ENCODE results near the gene UBALD1. TPM values are rescaled to one million over a fixed set of nuclear protein-coding genes. Genes with fewer than 3 reads are reported as not detected.

The UBALD1 gene
- total and polyA plus RNA-seq, 9 donors = 0.43 to 39.5 (median 21.4) TPM

DNA sequence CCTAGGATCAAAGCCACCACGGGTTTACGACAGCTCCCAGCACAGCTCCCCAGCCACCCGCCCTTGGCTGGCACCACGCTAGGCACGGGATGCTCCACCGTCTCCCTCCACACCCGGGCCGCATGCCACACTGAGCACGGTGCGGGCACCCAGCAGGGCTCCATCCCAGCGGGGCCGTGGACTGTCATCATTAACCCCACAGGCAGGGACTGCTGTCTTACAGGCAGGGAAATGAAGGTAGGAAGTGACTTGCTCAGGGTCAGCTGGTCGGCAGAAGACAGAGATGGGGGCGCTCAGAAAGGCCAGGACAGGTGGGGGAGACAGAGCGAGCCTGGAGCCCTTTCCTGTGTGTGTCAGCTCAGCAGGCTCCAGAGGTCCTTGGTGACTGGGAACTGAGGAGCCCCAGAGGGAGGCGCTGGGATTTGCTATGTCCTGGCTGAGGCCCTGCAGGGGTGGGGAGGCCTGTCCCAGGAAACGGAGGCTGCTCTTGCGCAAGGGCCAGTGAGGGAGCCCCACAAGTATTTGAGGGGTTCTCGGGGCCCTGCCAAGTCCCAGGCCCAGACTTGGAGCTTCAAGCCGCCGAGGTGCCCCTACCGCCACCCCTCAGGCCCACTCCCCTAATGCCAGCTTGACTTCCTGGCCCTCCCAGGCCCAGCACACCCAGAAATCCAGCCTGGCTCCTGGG is 3.2 kb downstream of the UBALD1 start:
- Histone ChIP-seq H3K27ac (no peak overlapping the region), H3K9me3 (no peaks in the 10 kb centered on the region), H3K36me3 (no peaks in the 10 kb centered on the region), H3K27me3 (no peaks in the 10 kb centered on the region), H3K4me3 (no peak overlapping the region), H3K4me1 (ENCODE audit: insufficient read depth) (peaks cover 15% of the 10 kb centered on the region)
- DNase-seq = no peak
- intact Hi-C loops (cut with DNase I) = loop anchor here in 1 of 4 donors (10.0 kb wide), 1 partner anchor 343 kb away; the partner anchor contains the start of gene SEC14L5
- TF ChIP-seq EP300 (IDR thresholded peaks at IDR 0.05) (no peak), POLR2A (IDR thresholded peaks at IDR 0.05) (no peak)
- TF ChIP-seq, protein P1, sequence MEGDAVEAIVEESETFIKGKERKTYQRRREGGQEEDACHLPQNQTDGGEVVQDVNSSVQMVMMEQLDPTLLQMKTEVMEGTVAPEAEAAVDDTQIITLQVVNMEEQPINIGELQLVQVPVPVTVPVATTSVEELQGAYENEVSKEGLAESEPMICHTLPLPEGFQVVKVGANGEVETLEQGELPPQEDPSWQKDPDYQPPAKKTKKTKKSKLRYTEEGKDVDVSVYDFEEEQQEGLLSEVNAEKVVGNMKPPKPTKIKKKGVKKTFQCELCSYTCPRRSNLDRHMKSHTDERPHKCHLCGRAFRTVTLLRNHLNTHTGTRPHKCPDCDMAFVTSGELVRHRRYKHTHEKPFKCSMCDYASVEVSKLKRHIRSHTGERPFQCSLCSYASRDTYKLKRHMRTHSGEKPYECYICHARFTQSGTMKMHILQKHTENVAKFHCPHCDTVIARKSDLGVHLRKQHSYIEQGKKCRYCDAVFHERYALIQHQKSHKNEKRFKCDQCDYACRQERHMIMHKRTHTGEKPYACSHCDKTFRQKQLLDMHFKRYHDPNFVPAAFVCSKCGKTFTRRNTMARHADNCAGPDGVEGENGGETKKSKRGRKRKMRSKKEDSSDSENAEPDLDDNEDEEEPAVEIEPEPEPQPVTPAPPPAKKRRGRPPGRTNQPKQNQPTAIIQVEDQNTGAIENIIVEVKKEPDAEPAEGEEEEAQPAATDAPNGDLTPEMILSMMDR (IDR thresholded peaks at IDR 0.05) = no peak
- 83 to 85% (median 84%) methylated on average over 22 of the region's 22 CpGs for WGBS, 3 donors

DNA sequence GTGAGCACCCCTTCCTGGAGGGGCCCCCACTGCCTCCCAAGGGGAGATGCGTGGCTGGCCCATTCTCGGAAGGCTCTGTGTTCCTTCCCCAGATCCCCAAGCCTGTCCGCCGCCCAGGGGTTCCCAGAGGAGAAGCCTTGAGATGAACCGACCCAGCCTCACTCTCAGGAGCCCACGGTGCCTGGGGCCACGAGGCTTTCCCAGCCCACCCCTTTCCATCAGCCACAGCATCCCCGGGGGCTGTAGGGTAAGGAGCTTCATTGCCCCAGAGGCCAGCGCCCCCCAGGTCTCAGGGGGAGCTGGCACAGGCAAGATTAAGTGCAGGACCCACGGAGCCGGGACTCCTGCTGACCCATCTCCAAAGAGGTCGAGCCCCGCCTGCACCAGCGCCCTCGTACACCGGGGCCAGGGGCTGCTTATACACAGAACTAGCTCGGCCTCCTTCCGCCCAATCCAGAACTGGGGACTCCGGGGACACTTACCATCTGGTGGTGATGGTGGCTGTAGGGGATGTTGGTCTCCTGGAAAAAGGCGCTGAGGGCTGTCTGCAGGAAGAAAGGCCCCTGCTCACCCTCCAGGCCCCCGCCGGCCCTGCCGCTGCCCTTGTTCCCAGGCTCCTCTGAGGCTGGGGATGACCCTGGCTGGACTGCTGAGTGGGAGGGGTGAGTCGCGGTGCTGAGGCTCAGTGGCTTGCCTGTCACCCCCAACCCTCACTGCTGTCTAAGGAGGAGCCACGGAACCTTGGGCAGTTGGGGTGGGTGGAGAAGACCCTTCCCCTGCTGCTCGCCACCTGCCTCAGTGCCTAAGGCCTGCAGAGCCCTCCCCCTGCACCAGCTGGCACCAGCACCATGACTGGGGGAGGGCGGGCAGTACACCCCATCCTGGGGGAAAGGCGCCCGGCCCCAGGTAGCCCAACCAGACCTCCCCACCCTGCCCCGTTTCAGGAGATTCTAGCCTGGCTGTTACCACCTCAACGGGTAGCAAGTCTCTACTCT is 4.4 kb downstream of the UBALD1 start:
- no peak overlapping the region for H3K4me3 ChIP-seq
- no peak for DNase-seq

DNA sequence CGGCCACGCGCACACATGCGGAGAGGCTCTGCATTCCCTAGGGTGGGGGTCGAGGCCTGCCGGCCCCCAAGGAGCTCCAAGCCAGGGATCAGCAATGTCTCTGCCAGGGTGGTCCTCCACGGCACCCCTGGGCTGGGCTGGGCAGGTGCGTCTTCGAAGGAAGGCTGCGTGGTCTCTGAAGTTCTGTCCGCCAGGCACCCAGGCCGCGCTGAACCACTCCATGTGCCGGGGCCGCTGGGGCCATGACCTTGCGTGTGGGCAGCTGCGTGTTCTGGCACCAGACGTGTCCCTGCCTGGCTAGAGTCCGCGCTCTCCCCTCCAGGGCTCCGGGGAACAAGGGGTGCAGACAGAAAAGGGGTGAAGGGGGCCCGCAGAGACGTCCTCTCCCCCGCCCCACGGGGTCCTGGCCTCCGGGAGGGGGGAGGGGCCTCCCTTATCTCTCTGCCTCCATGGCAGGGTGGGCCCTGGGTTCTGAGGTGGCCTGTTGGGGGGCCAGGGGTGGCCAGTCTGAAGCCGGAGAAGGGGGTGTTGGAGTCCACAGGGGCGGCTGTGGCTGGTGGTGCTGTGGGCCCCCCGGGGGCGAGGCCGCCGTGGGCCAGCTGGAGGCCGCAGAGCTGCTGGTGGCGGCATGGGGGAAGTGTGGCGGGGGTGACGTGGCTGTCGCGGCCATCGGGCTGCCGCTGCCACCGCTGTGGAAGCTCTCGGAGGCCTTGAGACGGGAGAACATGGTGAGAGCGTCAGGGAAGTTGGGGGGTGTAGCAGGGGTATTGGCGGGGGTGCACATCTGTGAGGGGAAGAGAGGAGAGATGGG is 5.3 kb downstream of the UBALD1 start:
- H3K36me3 ChIP-seq = no peaks in the 10 kb centered on the region

More for the DNA sequence above, 4.4 kb downstream of the UBALD1 start:
- Histone ChIP-seq H3K27me3 (no peaks in the 10 kb centered on the region), H3K4me1 (ENCODE audit: insufficient read depth) (peaks cover 14% of the 10 kb centered on the region), H3K36me3 (no peaks in the 10 kb centered on the region), H3K27ac (no peak overlapping the region), H3K9me3 (no peaks in the 10 kb centered on the region)
- WGBS, 3 donors = 81 to 82% (median 82%) methylated on average over 30 to 32 of the region's 32 CpGs
- no peak for TF ChIP-seq POLR2A (IDR thresholded peaks at IDR 0.05)
- no peak for TF ChIP-seq EP300 (IDR thresholded peaks at IDR 0.05)
- TF ChIP-seq, protein P1 (IDR thresholded peaks at IDR 0.05) = no peak
- intact Hi-C loops (cut with DNase I) = loop anchor here in 1 of 4 donors (10.0 kb wide), 1 partner anchor 344 kb away; the partner anchor contains the start of gene SEC14L5

More for the DNA sequence above, 5.3 kb downstream of the UBALD1 start:
- no peaks in the 10 kb centered on the region for H3K27me3 ChIP-seq
- intact Hi-C loops (cut with DNase I) = loop anchor here in 1 of 4 donors (10.0 kb wide), 1 partner anchor 345 kb away; the partner anchor contains the start of gene SEC14L5
- WGBS, 3 donors = 73 to 82% (median 76%) methylated on average over 44 to 45 of the region's 45 CpGs
- TF ChIP-seq, protein P1 (IDR thresholded peaks at IDR 0.05) = no peak
- TF ChIP-seq POLR2A (IDR thresholded peaks at IDR 0.05) = no peak
- no peak for TF ChIP-seq EP300 (IDR thresholded peaks at IDR 0.05)
- H3K4me1 ChIP-seq (ENCODE audit: insufficient read depth) = peaks cover 9% of the 10 kb centered on the region
- DNase-seq = no peak
- H3K9me3 ChIP-seq = no peaks in the 10 kb centered on the region
- H3K27ac ChIP-seq = no peak overlapping the region
- no peak overlapping the region for H3K4me3 ChIP-seq
